Mucosa of stomach (tissue), 1 donor: ENCODE data around the gene MARF1.
A peak's percentile ranks its signal among the peaks of the same experiment; 100 is the strongest.
"Not testable (repeated sequence)": the region's sequence is repeated elsewhere in the genome, so short reads cannot be mapped to it uniquely, and the experiment has no call there.

Experiments used
- H3K27me3 ChIP-seq: one replicate; pipeline ENCODE4 v1.7.0; 2013; ENCODE audit warnings: mild to moderate bottlenecking, low read length; ENCODE audit not compliant: control insufficient read depth, insufficient read depth
- H3K36me3 ChIP-seq: one replicate; pipeline ENCODE4 v1.7.0; 2013; ENCODE audit warnings: low read length; ENCODE audit not compliant: control insufficient read depth, insufficient read depth
- H3K4me1 ChIP-seq: one replicate; pipeline ENCODE4 v1.7.0; 2013; ENCODE audit warnings: mild to moderate bottlenecking, low read length; ENCODE audit not compliant: control insufficient read depth, insufficient read depth
- H3K4me3 ChIP-seq: one replicate; pipeline ENCODE4 v1.7.0; 2013; ENCODE audit warnings: low read length
- H3K9ac ChIP-seq: one replicate; pipeline ENCODE4 v1.7.0; 2013; ENCODE audit warnings: mild to moderate bottlenecking, low read length, moderate library complexity
- H3K9me3 ChIP-seq: one replicate; pipeline ENCODE4 v1.7.0; 2013; ENCODE audit warnings: mild to moderate bottlenecking, low read length, moderate library complexity; ENCODE audit not compliant: control insufficient read depth
- donor health status: Pancreatic carcinoma.

Gene MARF1

DNA sequence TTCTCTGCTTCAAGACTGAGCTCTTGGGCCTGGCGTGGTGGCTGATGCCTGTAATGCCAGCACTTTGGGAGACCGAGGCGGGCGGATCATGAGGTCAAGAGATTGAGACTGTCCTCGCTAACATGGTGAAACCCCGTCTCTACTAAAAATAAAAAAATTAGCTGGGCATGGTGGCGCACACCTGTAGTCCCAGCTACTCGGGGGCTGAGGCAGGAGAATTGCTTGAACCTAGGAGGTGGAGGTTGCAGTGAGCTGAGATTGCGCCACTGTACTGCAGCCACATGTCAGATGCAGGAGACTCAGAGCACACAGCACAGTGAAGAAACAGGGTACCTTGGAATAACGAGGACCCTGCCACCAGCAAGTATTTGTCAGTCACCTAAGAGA, 29.2 kb upstream of the MARF1 start:
- H3K36me3 ChIP-seq, result peaks cover 13% of the 10 kb centered on the region
- H3K4me1 ChIP-seq, result peaks cover 13% of the 10 kb centered on the region
- not testable (repeated sequence) for H3K27me3 ChIP-seq, H3K4me3 ChIP-seq, H3K9me3 ChIP-seq, H3K9ac ChIP-seq

- Histone ChIP-seq H3K9me3 (no peaks in the 10 kb centered on the region), H3K9ac (no peak overlapping the region), H3K4me3 (no peak overlapping the region), H3K36me3 (peaks cover 16% of the 10 kb centered on the region), H3K4me1 (peaks cover 13% of the 10 kb centered on the region), H3K27me3 (no peaks in the 10 kb centered on the region)
Measured at GRCh38 chr16:15671530-15672117, 28.7 kb upstream of the MARF1 start.

DNA sequence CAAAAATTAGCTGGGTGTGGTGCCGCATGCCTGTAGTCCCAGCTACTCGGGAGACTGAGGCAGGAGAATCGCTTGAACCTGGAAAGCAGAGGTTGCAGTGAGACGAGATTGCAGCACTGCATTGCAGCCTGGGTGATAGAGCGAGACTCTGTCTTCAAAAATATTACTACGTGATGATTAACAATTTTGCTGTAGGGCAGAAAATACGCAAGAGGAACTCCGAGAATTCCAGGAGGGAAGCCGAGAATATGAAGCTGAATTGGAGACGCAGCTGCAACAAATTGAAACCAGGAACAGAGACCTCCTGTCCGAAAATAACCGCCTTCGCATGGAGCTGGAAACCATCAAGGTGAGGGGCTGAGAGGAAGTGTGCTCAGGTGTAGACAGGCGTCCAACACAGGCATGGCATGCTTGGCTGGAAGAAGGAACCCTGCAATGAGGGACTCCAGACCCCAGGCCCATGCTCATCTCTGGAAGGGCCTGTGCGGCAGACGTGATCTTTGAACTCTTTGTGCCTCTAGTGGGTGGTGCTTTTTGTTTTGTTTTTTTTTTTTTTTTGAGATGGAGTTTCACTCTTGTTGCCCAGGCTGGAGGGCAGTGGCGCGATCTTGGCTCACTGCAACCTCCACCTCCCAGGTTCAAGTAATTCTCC, 24.3 kb upstream of the MARF1 start:
- H3K27me3 ChIP-seq, result no peaks in the 10 kb centered on the region
- H3K9me3 ChIP-seq, result no peaks in the 10 kb centered on the region
- H3K4me3 ChIP-seq, result no peak overlapping the region
- H3K4me1 ChIP-seq, result no peaks in the 10 kb centered on the region
- H3K36me3 ChIP-seq, result peaks cover 24% of the 10 kb centered on the region
- no peak overlapping the region for H3K9ac ChIP-seq

DNA sequence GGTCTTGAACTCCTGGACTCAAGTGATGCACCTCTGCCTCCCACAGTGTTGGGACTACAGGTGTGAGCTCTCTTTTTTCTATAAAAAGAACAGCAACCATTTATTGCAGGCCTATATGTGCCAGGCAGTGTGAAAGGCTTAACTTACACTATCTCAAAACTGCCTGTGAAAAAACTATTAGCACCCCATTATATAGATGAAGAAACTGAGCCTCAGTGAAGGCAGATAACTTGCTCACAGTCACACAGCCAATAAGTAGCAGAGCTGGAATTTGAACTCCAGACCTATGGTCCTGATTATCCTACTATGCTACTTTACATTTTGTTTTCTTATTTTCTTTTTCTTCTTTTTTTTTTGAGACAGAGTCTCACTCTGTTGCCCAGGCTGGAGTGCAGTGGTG, 22.2 kb upstream of the MARF1 start:
- peaks cover 22% of the 10 kb centered on the region for H3K36me3 ChIP-seq
- H3K4me1 ChIP-seq, result no peaks in the 10 kb centered on the region
- H3K9ac ChIP-seq, result no peak overlapping the region
- no peak overlapping the region for H3K4me3 ChIP-seq
- no peaks in the 10 kb centered on the region for H3K27me3 ChIP-seq
- H3K9me3 ChIP-seq, result no peaks in the 10 kb centered on the region

DNA sequence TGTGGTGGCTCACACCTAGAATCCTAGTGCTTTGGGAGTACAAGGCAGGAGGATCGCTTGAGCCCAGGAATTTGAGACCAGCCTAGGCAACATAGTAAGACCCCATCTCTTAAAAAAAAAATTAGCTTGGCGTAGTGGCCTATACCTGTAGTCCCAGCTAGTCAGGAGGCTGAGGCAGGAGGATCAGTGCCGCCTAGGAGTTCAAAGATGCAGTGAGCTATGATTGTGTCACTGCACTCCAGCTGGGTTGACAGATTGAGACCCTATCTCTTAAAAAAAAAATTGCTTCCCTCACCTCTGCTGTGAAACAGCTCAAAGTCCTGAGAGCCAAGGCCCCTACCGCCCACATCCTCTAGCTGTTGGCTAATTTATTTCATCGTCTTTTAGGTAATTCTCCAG, 17.2 kb upstream of the MARF1 start:
- H3K4me1 ChIP-seq, result no peaks in the 10 kb centered on the region
- peaks cover 6% of the 10 kb centered on the region for H3K36me3 ChIP-seq
- no peaks in the 10 kb centered on the region for H3K27me3 ChIP-seq
- no peak overlapping the region for H3K9ac ChIP-seq
- H3K4me3 ChIP-seq, result no peak overlapping the region
- no peaks in the 10 kb centered on the region for H3K9me3 ChIP-seq

DNA sequence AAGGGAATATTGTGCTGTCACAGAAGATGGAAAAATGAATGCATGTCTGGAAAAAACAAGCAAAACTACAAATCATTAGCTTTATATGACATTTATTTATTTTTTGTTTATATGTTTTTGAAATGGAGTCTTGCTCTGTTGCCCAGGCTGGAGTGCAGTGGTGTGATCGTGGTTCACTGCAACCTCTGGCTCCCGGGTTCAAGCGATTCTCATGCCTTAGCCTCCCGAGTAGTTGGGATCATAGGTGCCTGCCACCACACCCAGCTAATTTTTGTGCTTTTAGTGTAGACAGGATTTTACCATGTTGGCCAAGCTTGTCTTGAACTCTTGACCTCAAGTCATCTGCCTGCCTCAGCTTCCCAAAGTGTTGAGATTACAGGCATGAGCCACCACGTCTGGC, 15.6 kb upstream of the MARF1 start:
- H3K27me3 ChIP-seq, result no peaks in the 10 kb centered on the region
- H3K9ac ChIP-seq, result no peak overlapping the region
- no peaks in the 10 kb centered on the region for H3K4me1 ChIP-seq
- H3K9me3 ChIP-seq, result no peaks in the 10 kb centered on the region
- no peaks in the 10 kb centered on the region for H3K36me3 ChIP-seq
- H3K4me3 ChIP-seq, result no peak overlapping the region

DNA sequence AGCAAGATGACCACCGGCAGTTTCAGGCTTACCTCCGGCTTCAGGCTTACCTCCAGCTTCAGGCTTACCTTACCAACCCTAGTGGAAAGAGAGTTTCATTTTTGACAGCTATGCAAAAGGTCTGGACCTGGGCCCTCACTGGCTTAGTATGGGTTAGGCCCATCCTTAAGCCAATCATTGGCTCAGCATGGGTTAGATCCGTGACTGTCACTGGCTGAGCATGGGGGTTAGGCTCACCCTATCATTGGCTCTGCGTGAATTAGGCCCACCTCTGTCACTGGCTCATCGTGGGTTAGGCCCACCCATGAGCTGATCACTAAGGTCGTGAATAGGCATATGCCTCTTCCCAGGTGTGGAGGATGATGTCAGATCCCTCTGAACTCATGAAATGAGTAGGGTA, 15.2 kb upstream of the MARF1 start:
- Histone ChIP-seq H3K36me3 (no peaks in the 10 kb centered on the region), H3K4me3 (no peak overlapping the region), H3K27me3 (no peaks in the 10 kb centered on the region), H3K4me1 (no peaks in the 10 kb centered on the region), H3K9me3 (no peaks in the 10 kb centered on the region), H3K9ac (no peak overlapping the region)

DNA sequence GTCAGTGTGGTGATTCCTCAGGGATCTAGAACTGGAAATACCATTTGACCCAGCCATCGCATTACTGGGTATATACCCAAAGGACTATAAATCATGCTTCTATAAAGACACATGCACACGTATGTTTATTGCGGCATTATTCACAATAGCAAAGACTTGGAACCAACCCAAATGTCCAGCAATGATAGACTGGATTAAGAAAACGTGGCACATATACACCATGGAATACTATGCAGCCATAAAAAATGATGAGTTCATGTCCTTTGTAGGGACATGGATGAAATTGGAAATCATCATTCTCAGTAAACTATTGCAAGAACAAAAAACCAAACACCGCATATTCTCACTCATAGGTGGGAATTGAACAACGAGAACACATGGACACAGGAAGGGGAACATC, 12.6 kb upstream of the MARF1 start:
- H3K4me3 ChIP-seq, H3K4me1 ChIP-seq, H3K9ac ChIP-seq, H3K27me3 ChIP-seq, H3K9me3 ChIP-seq, H3K36me3 ChIP-seq: not testable (repeated sequence)

- Histone ChIP-seq H3K4me3 (no peak overlapping the region), H3K9me3 (no peaks in the 10 kb centered on the region), H3K27me3 (no peaks in the 10 kb centered on the region), H3K4me1 (peaks cover 4% of the 10 kb centered on the region), H3K36me3 (no peaks in the 10 kb centered on the region), H3K9ac (no peak overlapping the region)
Measured at GRCh38 chr16:15654591-15654990, 11.6 kb upstream of the MARF1 start.

GRCh38 chr16:15653227-15653626, 10.3 kb upstream of the MARF1 start:
- no peaks in the 10 kb centered on the region for H3K36me3 ChIP-seq
- H3K9ac ChIP-seq, result no peak overlapping the region
- H3K4me1 ChIP-seq, result peaks cover 8% of the 10 kb centered on the region
- H3K27me3 ChIP-seq, result no peaks in the 10 kb centered on the region
- H3K4me3 ChIP-seq, result no peak overlapping the region
- no peaks in the 10 kb centered on the region for H3K9me3 ChIP-seq

- H3K9me3 ChIP-seq, result no peaks in the 10 kb centered on the region
- no peaks in the 10 kb centered on the region for H3K36me3 ChIP-seq
- H3K4me1 ChIP-seq, result peaks cover 8% of the 10 kb centered on the region
- H3K9ac ChIP-seq, result no peak overlapping the region
- H3K4me3 ChIP-seq, result no peak overlapping the region
- H3K27me3 ChIP-seq, result no peaks in the 10 kb centered on the region
Measured at GRCh38 chr16:15652293-15653001, 9.5 kb upstream of the MARF1 start.

DNA sequence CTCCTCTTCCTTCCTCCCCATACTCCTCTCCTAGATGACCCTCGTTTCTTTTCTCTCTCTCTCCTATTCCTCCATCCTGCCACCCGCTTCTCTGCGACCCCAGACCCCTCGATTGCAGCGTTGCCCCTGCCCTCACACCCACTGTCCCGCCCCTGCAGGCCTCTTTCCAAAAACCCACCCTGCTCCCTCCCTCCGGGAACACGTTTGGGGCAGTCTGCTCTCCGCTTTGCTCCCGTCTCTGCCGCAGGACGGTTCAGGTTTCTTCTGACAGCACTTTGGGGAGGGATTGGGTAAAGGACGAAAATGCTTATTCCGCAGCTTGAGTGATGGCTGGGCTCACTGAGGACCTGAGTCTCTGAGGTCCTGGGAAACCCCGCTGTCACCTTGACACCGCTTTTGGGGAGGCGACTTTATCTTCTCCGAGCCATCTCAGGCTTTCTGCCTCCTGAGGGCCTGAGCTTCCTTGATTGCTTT, 7.8 kb upstream of the MARF1 start:
- Histone ChIP-seq H3K36me3 (no peaks in the 10 kb centered on the region), H3K27me3 (no peaks in the 10 kb centered on the region), H3K9ac (peak overlapping the region; percentile 92), H3K4me1 (peaks cover 8% of the 10 kb centered on the region), H3K9me3 (no peaks in the 10 kb centered on the region), H3K4me3 (peak overlapping the region; percentile 94)
